ENCODE measurements around the gene LINC01488.

GRCh38 chr11:69439127-69439526 lies 42.3 kb upstream of the LINC01488 start:
- no peak for TF ChIP-seq CTCF (IDR thresholded peaks at IDR 0.05)
- TF ChIP-seq POLR2A (IDR thresholded peaks at IDR 0.05): no peak
